Measurements from ENCODE around the gene FRMPD2. TPM values are rescaled to one million over a fixed set of nuclear protein-coding genes. Genes with fewer than 3 reads are reported as not detected.

FRMPD2 gene
- total and polyA plus RNA-seq, 12 donors = under 0.01 to 0.55 TPM; not detected in 10

- H3K4me1 ChIP-seq (replicated peaks in 1 of 2) = no peaks in the 10 kb centered on the region
- H3K27me3 ChIP-seq = no peaks in the 10 kb centered on the region
- H3K27ac ChIP-seq = no peak overlapping the region
- no peak overlapping the region for H3K4me3 ChIP-seq
- TF ChIP-seq CTCF (IDR thresholded peaks at IDR 0.05) (no peak), POLR2A (IDR thresholded peaks at IDR 0.05) (no peak)
- intact Hi-C loops (cut with DNase I) = no loop called here
- H3K36me3 ChIP-seq (replicated peaks in 1 of 2) = no peaks in the 10 kb centered on the region
- WGBS, 4 donors = 87 to 100% (median 91%) methylated on average over 6 of the region's 6 CpGs
- DNase-seq = no peak
- H3K9me3 ChIP-seq (replicated peaks in 1 of 3) = no peaks in the 10 kb centered on the region
Observed at GRCh38 chr10:48255722-48256121, 18.8 kb downstream of the FRMPD2 start.

- no peaks in the 10 kb centered on the region for H3K27me3 ChIP-seq
- DNase-seq = no peak
- no peak overlapping the region for H3K27ac ChIP-seq
- H3K9me3 ChIP-seq (replicated peaks in 1 of 3) = no peaks in the 10 kb centered on the region
- H3K4me1 ChIP-seq (replicated peaks in 1 of 2) = no peaks in the 10 kb centered on the region
- H3K36me3 ChIP-seq (replicated peaks in 1 of 2) = no peaks in the 10 kb centered on the region
- intact Hi-C loops (cut with DNase I) = no loop called here
- WGBS, 4 donors = 74 to 87% (median 87%) methylated on average over 3 to 5 of the region's 5 CpGs
- TF ChIP-seq POLR2A (IDR thresholded peaks at IDR 0.05) = no peak
- TF ChIP-seq CTCF (IDR thresholded peaks at IDR 0.05) = no peak
- H3K4me3 ChIP-seq = no peak overlapping the region
Observed at GRCh38 chr10:48254750-48255512, 19.6 kb downstream of the FRMPD2 start.

GRCh38 chr10:48253970-48254657, 20.4 kb downstream of the FRMPD2 start:
- Histone ChIP-seq H3K36me3 (replicated peaks in 1 of 2) (no peaks in the 10 kb centered on the region), H3K27ac (no peak overlapping the region), H3K4me3 (no peak overlapping the region), H3K9me3 (replicated peaks in 1 of 3) (no peaks in the 10 kb centered on the region), H3K4me1 (replicated peaks in 1 of 2) (no peaks in the 10 kb centered on the region), H3K27me3 (no peaks in the 10 kb centered on the region)
- no peak for TF ChIP-seq CTCF (IDR thresholded peaks at IDR 0.05)
- no peak for TF ChIP-seq POLR2A (IDR thresholded peaks at IDR 0.05)
- WGBS, 4 donors = 78 to 87% (median 85%) methylated on average over 9 of the region's 9 CpGs
- intact Hi-C loops (cut with DNase I) = no loop called here
- peak in 1 of 7 donors; percentile 5 for DNase-seq

GRCh38 chr10:48252354-48252650, 22.2 kb downstream of the FRMPD2 start:
- 80 to 94% (median 85%) methylated on average over 5 of the region's 5 CpGs for WGBS, 4 donors
- Histone ChIP-seq H3K27ac (no peak overlapping the region), H3K36me3 (replicated peaks in 1 of 2) (no peaks in the 10 kb centered on the region), H3K27me3 (no peaks in the 10 kb centered on the region), H3K4me3 (no peak overlapping the region), H3K9me3 (replicated peaks in 1 of 3) (no peaks in the 10 kb centered on the region), H3K4me1 (replicated peaks in 1 of 2) (no peaks in the 10 kb centered on the region)
- DNase-seq = no peak
- no peak for TF ChIP-seq CTCF (IDR thresholded peaks at IDR 0.05)
- no peak for TF ChIP-seq POLR2A (IDR thresholded peaks at IDR 0.05)
- intact Hi-C loops (cut with DNase I) = no loop called here

Data from adrenal gland (tissue), 12 donors.